Measurements from ENCODE around the gene CSRNP3. TPM values are rescaled to one million over a fixed set of nuclear protein-coding genes. Genes with fewer than 3 reads are reported as not detected.

The CSRNP3 gene
- total and polyA plus RNA-seq, 2 donors (not counting 3 experiments of a cell fraction or from before 2014, with no cell fraction given) = not detected

- POLR2A ChIA-PET = no interaction called here
- H3K4me1 ChIP-seq (ENCODE audit: control insufficient read depth, extremely low read depth, insufficient read depth, low read length) = no peaks in the 10 kb centered on the region
- no peak for TF ChIP-seq POLR2AphosphoS5 (IDR thresholded peaks at IDR 0.05; ENCODE audit: insufficient read depth, low read depth, low read length)
- no peak for TF ChIP-seq CTCF (IDR thresholded peaks at IDR 0.05; ENCODE audit: extremely low read depth in 1 of 2, insufficient read depth in 1 of 2, low read depth in 1 of 2, low read length in 2 of 2)
- H3K9ac ChIP-seq (replicated peaks; ENCODE audit: extremely low read depth, insufficient read depth, low read length) = no peak overlapping the region
- no peaks in the 10 kb centered on the region for H4K20me1 ChIP-seq (replicated peaks; ENCODE audit: control insufficient read depth, extremely low read depth, insufficient read depth, low read length)
- H3K4me3 ChIP-seq (replicated peaks in 1 of 3; ENCODE audit: insufficient read depth in 1 of 3, low read depth in 1 of 3, low read length in 3 of 3) = no peak overlapping the region
- H3K9me3 ChIP-seq (replicated peaks; ENCODE audit: control insufficient read depth, insufficient read depth, low read length) = no peaks in the 10 kb centered on the region
- no peaks in the 10 kb centered on the region for H3K36me3 ChIP-seq (ENCODE audit: control insufficient read depth in 2 of 2, extremely low read depth in 1 of 2, insufficient read depth in 2 of 2, low read length in 2 of 2)
- dilution Hi-C loops (cut with MboI; ENCODE audit: extremely low pct_ligation_motif_present, low sequenced_read_pairs) (no loop called here), intact Hi-C loops (cut with micrococcal nuclease) (no loop called here)
- H3K27me3 ChIP-seq (ENCODE audit: control insufficient read depth in 2 of 2, insufficient read depth in 2 of 2, low read length in 2 of 2) = no peaks in the 10 kb centered on the region
- CTCF ChIA-PET = interaction anchor here (1.0 to 1.5 kb wide), 3 partner anchors 12 to 303 kb away, joined by 3 to 4 read pairs (median 4); no protein-coding TSS in a partner anchor
- no peak overlapping the region for H3K27ac ChIP-seq (ENCODE audit: insufficient read depth, low read depth, low read length)
- no TSS peak for BruUV-seq (replicated peaks)
- H3K4me2 ChIP-seq (ENCODE audit: insufficient read depth, low read length) = no peak overlapping the region
- FAIRE-seq = no peak
- no peaks in the 10 kb centered on the region for H3K79me2 ChIP-seq (ENCODE audit: control insufficient read depth, insufficient read depth, low read length)
- no peak for DNase-seq (ENCODE audit: low read depth, low spot score)
- H2AFZ ChIP-seq (ENCODE audit: low read depth, low read length) = no peak overlapping the region
- no peaks in the 10 kb centered on the region for H3K9me1 ChIP-seq (replicated peaks; ENCODE audit: control insufficient read depth, extremely low read depth, insufficient read depth, low read length)
These were observed 102.0 kb downstream of the CSRNP3 start for GRCh38 chr2:165571477-165571876.

- POLR2A ChIA-PET = no interaction called here
These were observed 102.7 kb downstream of the CSRNP3 start for GRCh38 chr2:165572151-165572550.

More at GRCh38 chr2:165572151-165572550, 102.7 kb downstream of the CSRNP3 start:
- DNase-seq (ENCODE audit: low read depth, low spot score) (no peak), FAIRE-seq (no peak)
- intact Hi-C loops (cut with micrococcal nuclease) = no loop called here
- no peak overlapping the region for H3K4me3 ChIP-seq (replicated peaks in 1 of 3; ENCODE audit: insufficient read depth in 1 of 3, low read depth in 1 of 3, low read length in 3 of 3)
- no peaks in the 10 kb centered on the region for H3K27me3 ChIP-seq (ENCODE audit: control insufficient read depth in 2 of 2, insufficient read depth in 2 of 2, low read length in 2 of 2)
- H3K79me2 ChIP-seq (ENCODE audit: control insufficient read depth, insufficient read depth, low read length) = no peaks in the 10 kb centered on the region
- H4K20me1 ChIP-seq (replicated peaks; ENCODE audit: control insufficient read depth, extremely low read depth, insufficient read depth, low read length) = no peaks in the 10 kb centered on the region
- H3K9me3 ChIP-seq (replicated peaks; ENCODE audit: control insufficient read depth, insufficient read depth, low read length) = no peaks in the 10 kb centered on the region
- no peak overlapping the region for H3K27ac ChIP-seq (ENCODE audit: insufficient read depth, low read depth, low read length)
- no peaks in the 10 kb centered on the region for H3K36me3 ChIP-seq (ENCODE audit: control insufficient read depth in 2 of 2, extremely low read depth in 1 of 2, insufficient read depth in 2 of 2, low read length in 2 of 2)
- no peaks in the 10 kb centered on the region for H3K4me1 ChIP-seq (ENCODE audit: control insufficient read depth, extremely low read depth, insufficient read depth, low read length)
- no peak overlapping the region for H2AFZ ChIP-seq (ENCODE audit: low read depth, low read length)
- dilution Hi-C loops (cut with MboI; ENCODE audit: extremely low pct_ligation_motif_present, low sequenced_read_pairs) = no loop called here
- CTCF ChIA-PET = interaction anchor here (1.0 kb wide), 1 partner anchor 21 kb away, joined by 4 read pairs; no protein-coding TSS in a partner anchor
- no TSS peak for BruUV-seq (replicated peaks)
- H3K9ac ChIP-seq (replicated peaks; ENCODE audit: extremely low read depth, insufficient read depth, low read length) = no peak overlapping the region
- TF ChIP-seq MYC (IDR thresholded peaks at IDR 0.05; ENCODE audit: low read depth, low read length) (no peak), CTCF (IDR thresholded peaks at IDR 0.05; ENCODE audit: extremely low read depth in 1 of 2, insufficient read depth in 1 of 2, low read depth in 1 of 2, low read length in 2 of 2) (no peak), EZH2 (IDR thresholded peaks at IDR 0.05; ENCODE audit: borderline replicate concordance, low read depth, low read length, severe bottlenecking) (no peak), JUN (IDR thresholded peaks at IDR 0.05; ENCODE audit: borderline replicate concordance, insufficient read depth, insufficient read length, low read depth) (no peak), POLR2AphosphoS5 (IDR thresholded peaks at IDR 0.05; ENCODE audit: insufficient read depth, low read depth, low read length) (no peak)
- H3K9me1 ChIP-seq (replicated peaks; ENCODE audit: control insufficient read depth, extremely low read depth, insufficient read depth, low read length) = no peaks in the 10 kb centered on the region
- H3K4me2 ChIP-seq (ENCODE audit: insufficient read depth, low read length) = no peak overlapping the region
